HEK293 (cell line): ENCODE data around the gene C5orf63.
A peak's percentile ranks its signal among the peaks of the same experiment; 100 is the strongest.
"Not testable (repeated sequence)": the region's sequence is repeated elsewhere in the genome, so short reads cannot be mapped to it uniquely, and the experiment has no call there.

Experiments
- CTCF ChIA-PET: fragments of 350-600 bp; formaldehyde crosslinking; extraction: SDS; loops from one replicate; lab custom pipeline; 2021; ENCODE audit warnings: antibody characterized with exemption; lab: Yijun Ruan, JAX
- POLR2A ChIA-PET: fragments of 300-600 bp; formaldehyde crosslinking; extraction: SDS; loops from one replicate; lab custom pipeline; 2020; ENCODE audit warnings: antibody characterized with exemption, inconsistent platforms; lab: Yijun Ruan, JAX
- H3K27ac ChIP-seq: fragments of 200-500 bp; sonication (Bioruptor generic); 2 replicates; pipeline ENCODE4 v1.5.1; 2014; ENCODE audit warnings: low read depth, low read length, control low read depth, inconsistent platforms; ENCODE audit errors: extremely low read depth
- H3K36me3 ChIP-seq, 2 experiments: fragments of 200-500 bp in 1 of 2; sonication (Bioruptor generic) in 1 of 2; 1 replicate in 1 of 2; 2 replicates in 1 of 2; pipeline ENCODE4 v1.5.1; 2014 to 2017; ENCODE audit warnings: inconsistent platforms in 2 of 2, low read length in 2 of 2; ENCODE audit not compliant: control insufficient read depth in 2 of 2, insufficient read depth in 1 of 2
- H3K4me1 ChIP-seq: fragments of 200-500 bp; sonication (Bioruptor generic); 2 replicates; pipeline ENCODE4 v1.5.1; 2014; ENCODE audit warnings: mild to moderate bottlenecking, low read length, inconsistent platforms; ENCODE audit not compliant: control insufficient read depth, insufficient read depth
- H3K4me3 ChIP-seq: 2 replicates; pipeline ENCODE4 v1.5.1; 2011; ENCODE audit warnings: low read depth, mild to moderate bottlenecking, control low read depth, low read length, moderate library complexity
- H3K9me3 ChIP-seq: fragments of 200-500 bp; sonication (Bioruptor generic); 2 replicates; pipeline ENCODE4 v1.5.1; 2014; ENCODE audit warnings: low read depth, low read length, inconsistent platforms; ENCODE audit not compliant: control insufficient read depth, insufficient read depth
- KLF1 ChIP-seq: fragments of 450-650 bp; formaldehyde crosslinking; IDR thresholded peaks from 2 replicates; pipeline ENCODE4 v1.5.1; 2016; ENCODE audit warnings: missing biosample characterization, missing genetic modification characterization
- TRIM28 ChIP-seq: IDR thresholded peaks from 2 replicates; pipeline ENCODE4 v1.6.1; 2011; ENCODE audit warnings: low read length, control low read depth, borderline replicate concordance
- ZNF146 ChIP-seq: fragments of 450-650 bp; formaldehyde crosslinking; IDR thresholded peaks from 2 replicates; pipeline ENCODE4 v1.5.1; 2016; ENCODE audit warnings: missing biosample characterization, missing genetic modification characterization
- ZNF221 ChIP-seq: fragments of 450-650 bp; formaldehyde crosslinking; IDR thresholded peaks from 2 replicates; pipeline ENCODE4 v1.5.1; 2017; ENCODE audit warnings: missing biosample characterization, missing genetic modification characterization, borderline replicate concordance
- ZNF621 ChIP-seq: fragments of 450-650 bp; formaldehyde crosslinking; IDR thresholded peaks from 2 replicates; pipeline ENCODE4 v1.5.1; 2017; ENCODE audit warnings: missing biosample characterization, missing genetic modification characterization
- ZNF654 ChIP-seq: fragments of 450-650 bp; formaldehyde crosslinking; IDR thresholded peaks from 2 replicates; pipeline ENCODE4 v1.5.1; 2016; ENCODE audit warnings: low read depth, missing biosample characterization, missing genetic modification characterization
- ZNF747 ChIP-seq: fragments of 450-650 bp; formaldehyde crosslinking; IDR thresholded peaks from 2 replicates; pipeline ENCODE4 v1.5.1; 2016; ENCODE audit warnings: missing biosample characterization, missing genetic modification characterization
- ZNF776 ChIP-seq: fragments of 450-650 bp; formaldehyde crosslinking; IDR thresholded peaks from 2 replicates; pipeline ENCODE4 v1.5.0; 2017; ENCODE audit warnings: missing biosample characterization, missing genetic modification characterization, borderline replicate concordance
- ZNF785 ChIP-seq: fragments of 450-650 bp; formaldehyde crosslinking; IDR thresholded peaks from 2 replicates; pipeline ENCODE4 v1.5.1; 2016; ENCODE audit warnings: missing biosample characterization, missing genetic modification characterization
- TF ChIP-seq, protein P1 (sequence below): fragments of 450-650 bp; formaldehyde crosslinking; conservative IDR thresholded peaks from 2 replicates; pipeline ENCODE4 v1.5.1; 2016; ENCODE audit warnings: low read depth, missing biosample characterization, missing genetic modification characterization
- TF ChIP-seq, protein P2 (sequence below): fragments of 450-650 bp; formaldehyde crosslinking; IDR thresholded peaks from 2 replicates; pipeline ENCODE4 v1.5.1; 2016; ENCODE audit warnings: missing biosample characterization, missing genetic modification characterization
- TF ChIP-seq, protein P3 (sequence below): IDR thresholded peaks from 2 replicates; pipeline ENCODE4 v1.6.1; 2011; ENCODE audit warnings: mild to moderate bottlenecking, low read depth, low read length, borderline replicate concordance
- TF ChIP-seq, protein P4 (sequence below): fragments of 450-650 bp; formaldehyde crosslinking; IDR thresholded peaks from 2 replicates; pipeline ENCODE4 v1.5.1; 2016; ENCODE audit warnings: missing biosample characterization, missing genetic modification characterization
- TF ChIP-seq, protein P5 (sequence below): fragments of 450-650 bp; formaldehyde crosslinking; IDR thresholded peaks from 2 replicates; pipeline ENCODE4; 2016; ENCODE audit warnings: missing biosample characterization, missing genetic modification characterization
- TF ChIP-seq, protein P6 (sequence below): fragments of 450-650 bp; formaldehyde crosslinking; IDR thresholded peaks from 2 replicates; pipeline ENCODE4 v1.5.1; 2016; ENCODE audit warnings: missing biosample characterization, missing genetic modification characterization
- TF ChIP-seq, protein P7 (sequence below): fragments of 450-650 bp; formaldehyde crosslinking; IDR thresholded peaks from 2 replicates; pipeline ENCODE4 v1.5.1; 2016; ENCODE audit warnings: missing biosample characterization, missing genetic modification characterization

The C5orf63 gene

DNA sequence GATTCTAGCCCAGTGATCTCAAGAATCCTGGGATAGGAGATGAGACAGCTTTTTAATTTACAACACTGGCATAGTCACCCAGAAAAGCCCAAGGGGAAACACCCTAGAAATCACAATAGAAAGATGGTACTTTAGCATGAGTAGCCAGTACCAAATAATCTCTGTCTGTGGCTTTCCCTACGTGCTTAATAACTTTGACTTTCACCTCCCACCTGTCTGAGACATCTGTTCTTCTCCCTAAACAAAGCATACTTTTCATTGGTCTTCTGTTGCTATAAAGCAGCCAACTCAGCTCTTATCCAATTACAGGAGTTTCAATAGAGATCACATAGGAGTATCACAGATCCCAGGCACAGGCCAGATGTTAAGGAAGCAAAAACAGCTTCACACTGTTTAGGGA is 53.4 kb downstream of the C5orf63 start:
- no peak overlapping the region for H3K27ac ChIP-seq
- H3K36me3 ChIP-seq, result no peaks in the 10 kb centered on the region
- H3K9me3 ChIP-seq, result no peaks in the 10 kb centered on the region
- no peak for TF ChIP-seq ZNF785 (tag by site-specific recombination)
- TF ChIP-seq, protein P1, sequence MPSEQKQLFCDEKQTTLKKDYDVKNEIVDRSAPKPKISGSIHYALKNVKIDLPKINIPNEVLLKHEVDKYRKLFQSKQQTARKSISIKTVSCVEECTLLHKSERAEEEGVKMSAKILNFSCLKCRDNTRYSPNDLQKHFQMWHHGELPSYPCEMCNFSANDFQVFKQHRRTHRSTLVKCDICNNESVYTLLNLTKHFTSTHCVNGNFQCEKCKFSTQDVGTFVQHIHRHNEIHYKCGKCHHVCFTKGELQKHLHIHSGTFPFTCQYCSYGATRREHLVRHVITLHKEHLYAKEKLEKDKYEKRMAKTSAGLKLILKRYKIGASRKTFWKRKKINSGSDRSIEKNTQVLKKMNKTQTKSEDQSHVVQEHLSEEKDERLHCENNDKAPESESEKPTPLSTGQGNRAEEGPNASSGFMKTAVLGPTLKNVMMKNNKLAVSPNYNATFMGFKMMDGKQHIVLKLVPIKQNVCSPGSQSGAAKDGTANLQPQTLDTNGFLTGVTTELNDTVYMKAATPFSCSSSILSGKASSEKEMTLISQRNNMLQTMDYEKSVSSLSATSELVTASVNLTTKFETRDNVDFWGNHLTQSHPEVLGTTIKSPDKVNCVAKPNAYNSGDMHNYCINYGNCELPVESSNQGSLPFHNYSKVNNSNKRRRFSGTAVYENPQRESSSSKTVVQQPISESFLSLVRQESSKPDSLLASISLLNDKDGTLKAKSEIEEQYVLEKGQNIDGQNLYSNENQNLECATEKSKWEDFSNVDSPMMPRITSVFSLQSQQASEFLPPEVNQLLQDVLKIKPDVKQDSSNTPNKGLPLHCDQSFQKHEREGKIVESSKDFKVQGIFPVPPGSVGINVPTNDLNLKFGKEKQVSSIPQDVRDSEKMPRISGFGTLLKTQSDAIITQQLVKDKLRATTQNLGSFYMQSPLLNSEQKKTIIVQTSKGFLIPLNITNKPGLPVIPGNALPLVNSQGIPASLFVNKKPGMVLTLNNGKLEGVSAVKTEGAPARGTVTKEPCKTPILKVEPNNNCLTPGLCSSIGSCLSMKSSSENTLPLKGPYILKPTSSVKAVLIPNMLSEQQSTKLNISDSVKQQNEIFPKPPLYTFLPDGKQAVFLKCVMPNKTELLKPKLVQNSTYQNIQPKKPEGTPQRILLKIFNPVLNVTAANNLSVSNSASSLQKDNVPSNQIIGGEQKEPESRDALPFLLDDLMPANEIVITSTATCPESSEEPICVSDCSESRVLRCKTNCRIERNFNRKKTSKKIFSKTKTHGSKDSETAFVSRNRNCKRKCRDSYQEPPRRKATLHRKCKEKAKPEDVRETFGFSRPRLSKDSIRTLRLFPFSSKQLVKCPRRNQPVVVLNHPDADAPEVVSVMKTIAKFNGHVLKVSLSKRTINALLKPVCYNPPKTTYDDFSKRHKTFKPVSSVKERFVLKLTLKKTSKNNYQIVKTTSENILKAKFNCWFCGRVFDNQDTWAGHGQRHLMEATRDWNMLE (tag by site-specific recombination), result no peak
- TF ChIP-seq ZNF747 (tag by site-specific recombination), result no peak
- TF ChIP-seq, protein P2, sequence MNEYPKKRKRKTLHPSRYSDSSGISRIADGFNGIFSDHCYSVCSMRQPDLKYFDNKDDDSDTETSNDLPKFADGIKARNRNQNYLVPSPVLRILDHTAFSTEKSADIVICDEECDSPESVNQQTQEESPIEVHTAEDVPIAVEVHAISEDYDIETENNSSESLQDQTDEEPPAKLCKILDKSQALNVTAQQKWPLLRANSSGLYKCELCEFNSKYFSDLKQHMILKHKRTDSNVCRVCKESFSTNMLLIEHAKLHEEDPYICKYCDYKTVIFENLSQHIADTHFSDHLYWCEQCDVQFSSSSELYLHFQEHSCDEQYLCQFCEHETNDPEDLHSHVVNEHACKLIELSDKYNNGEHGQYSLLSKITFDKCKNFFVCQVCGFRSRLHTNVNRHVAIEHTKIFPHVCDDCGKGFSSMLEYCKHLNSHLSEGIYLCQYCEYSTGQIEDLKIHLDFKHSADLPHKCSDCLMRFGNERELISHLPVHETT (tag by site-specific recombination), result no peak
- no peak for TF ChIP-seq ZNF776
- TF ChIP-seq KLF1 (tag by site-specific recombination), result no peak
- ChIA-PET POLR2A (no interaction called here), CTCF (interaction anchor here (0.9 kb wide), 1 partner anchor 9 kb away, joined by 3 read pairs; no protein-coding TSS in a partner anchor)
- H3K4me1 ChIP-seq, result peaks cover 8% of the 10 kb centered on the region; the same call in 1 of the 2 replicates
- H3K4me3 ChIP-seq, result no peak overlapping the region

DNA sequence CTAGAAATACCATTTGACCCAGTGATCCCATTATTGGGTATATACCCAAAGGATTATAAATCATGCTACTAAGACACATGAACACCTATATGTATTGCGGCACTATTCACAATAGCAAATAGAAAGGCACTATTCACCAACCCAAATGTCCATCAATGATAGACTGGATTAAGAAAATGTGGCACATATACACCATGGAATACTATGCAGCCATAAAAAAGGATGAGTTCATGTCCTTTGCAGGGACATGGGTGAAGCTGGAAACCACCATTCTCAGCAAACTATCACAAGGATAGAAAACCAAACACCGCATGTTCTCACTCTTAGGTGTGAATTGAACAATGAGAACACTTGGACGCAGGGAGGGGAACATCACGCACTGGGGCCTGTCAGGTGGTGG is 56.6 kb downstream of the C5orf63 start:
- H3K4me1 ChIP-seq, H3K27ac ChIP-seq: not testable (repeated sequence)

DNA sequence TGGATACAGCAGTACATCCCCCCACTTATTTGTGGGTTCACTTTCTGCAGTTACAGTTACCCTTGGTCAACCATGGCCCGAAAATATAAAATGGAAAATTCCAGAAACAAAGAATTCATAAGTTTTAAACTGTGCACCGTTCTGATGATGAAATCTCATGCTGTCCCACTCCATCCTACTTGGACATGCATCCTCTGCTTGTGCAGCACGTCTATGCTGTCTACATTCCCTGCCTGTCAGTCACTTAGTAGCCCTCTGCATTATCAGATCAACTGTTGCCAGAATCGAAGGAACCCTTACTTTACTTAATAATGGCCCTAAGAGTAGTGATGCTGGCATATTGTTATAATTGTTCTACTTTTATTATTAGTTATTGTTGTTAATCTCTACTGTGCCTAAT is 57.6 kb downstream of the C5orf63 start:
- Histone ChIP-seq H3K4me3 (no peak overlapping the region), H3K36me3 (no peaks in the 10 kb centered on the region), H3K9me3 (no peaks in the 10 kb centered on the region), H3K4me1 (0 out of 2 replicates have a peak, but pooled peaks cover 2% of the 10 kb centered on the region), H3K27ac (no peak overlapping the region)
- ChIA-PET POLR2A (no interaction called here), CTCF (no interaction called here)
- TF ChIP-seq, protein P3, sequence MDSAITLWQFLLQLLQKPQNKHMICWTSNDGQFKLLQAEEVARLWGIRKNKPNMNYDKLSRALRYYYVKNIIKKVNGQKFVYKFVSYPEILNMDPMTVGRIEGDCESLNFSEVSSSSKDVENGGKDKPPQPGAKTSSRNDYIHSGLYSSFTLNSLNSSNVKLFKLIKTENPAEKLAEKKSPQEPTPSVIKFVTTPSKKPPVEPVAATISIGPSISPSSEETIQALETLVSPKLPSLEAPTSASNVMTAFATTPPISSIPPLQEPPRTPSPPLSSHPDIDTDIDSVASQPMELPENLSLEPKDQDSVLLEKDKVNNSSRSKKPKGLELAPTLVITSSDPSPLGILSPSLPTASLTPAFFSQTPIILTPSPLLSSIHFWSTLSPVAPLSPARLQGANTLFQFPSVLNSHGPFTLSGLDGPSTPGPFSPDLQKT, result no peak
- TF ChIP-seq TRIM28 (no peak), ZNF221 (no peak), ZNF621 (tag by site-specific recombination) (no peak), ZNF654 (tag by site-specific recombination) (no peak)
- TF ChIP-seq, protein P4, sequence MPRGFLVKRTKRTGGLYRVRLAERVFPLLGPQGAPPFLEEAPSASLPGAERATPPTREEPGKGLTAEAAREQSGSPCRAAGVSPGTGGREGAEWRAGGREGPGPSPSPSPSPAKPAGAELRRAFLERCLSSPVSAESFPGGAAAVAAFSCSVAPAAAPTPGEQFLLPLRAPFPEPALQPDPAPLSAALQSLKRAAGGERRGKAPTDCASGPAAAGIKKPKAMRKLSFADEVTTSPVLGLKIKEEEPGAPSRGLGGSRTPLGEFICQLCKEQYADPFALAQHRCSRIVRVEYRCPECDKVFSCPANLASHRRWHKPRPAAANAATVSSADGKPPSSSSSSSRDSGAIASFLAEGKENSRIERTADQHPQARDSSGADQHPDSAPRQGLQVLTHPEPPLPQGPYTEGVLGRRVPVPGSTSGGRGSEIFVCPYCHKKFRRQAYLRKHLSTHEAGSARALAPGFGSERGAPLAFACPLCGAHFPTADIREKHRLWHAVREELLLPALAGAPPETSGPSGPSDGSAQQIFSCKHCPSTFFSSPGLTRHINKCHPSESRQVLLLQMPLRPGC (tag by site-specific recombination), result no peak
- TF ChIP-seq, protein P5, sequence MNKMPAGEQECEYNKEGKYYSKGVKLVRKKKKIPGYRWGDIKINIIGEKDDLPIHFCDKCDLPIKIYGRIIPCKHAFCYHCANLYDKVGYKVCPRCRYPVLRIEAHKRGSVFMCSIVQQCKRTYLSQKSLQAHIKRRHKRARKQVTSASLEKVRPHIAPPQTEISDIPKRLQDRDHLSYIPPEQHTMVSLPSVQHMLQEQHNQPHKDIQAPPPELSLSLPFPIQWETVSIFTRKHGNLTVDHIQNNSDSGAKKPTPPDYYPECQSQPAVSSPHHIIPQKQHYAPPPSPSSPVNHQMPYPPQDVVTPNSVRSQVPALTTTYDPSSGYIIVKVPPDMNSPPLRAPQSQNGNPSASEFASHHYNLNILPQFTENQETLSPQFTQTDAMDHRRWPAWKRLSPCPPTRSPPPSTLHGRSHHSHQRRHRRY (tag by site-specific recombination), result no peak

More for the DNA sequence above, 56.6 kb downstream of the C5orf63 start:
- H3K9me3 ChIP-seq, CTCF ChIA-PET, H3K36me3 ChIP-seq, H3K4me3 ChIP-seq, POLR2A ChIA-PET: not testable (repeated sequence)
- TF ChIP-seq ZNF146 (tag by site-specific recombination), result peak; percentile 81
- TF ChIP-seq, protein P6, sequence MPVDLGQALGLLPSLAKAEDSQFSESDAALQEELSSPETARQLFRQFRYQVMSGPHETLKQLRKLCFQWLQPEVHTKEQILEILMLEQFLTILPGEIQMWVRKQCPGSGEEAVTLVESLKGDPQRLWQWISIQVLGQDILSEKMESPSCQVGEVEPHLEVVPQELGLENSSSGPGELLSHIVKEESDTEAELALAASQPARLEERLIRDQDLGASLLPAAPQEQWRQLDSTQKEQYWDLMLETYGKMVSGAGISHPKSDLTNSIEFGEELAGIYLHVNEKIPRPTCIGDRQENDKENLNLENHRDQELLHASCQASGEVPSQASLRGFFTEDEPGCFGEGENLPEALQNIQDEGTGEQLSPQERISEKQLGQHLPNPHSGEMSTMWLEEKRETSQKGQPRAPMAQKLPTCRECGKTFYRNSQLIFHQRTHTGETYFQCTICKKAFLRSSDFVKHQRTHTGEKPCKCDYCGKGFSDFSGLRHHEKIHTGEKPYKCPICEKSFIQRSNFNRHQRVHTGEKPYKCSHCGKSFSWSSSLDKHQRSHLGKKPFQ (tag by site-specific recombination), result 0 out of 2 replicates have a peak, but pooled peaks have one; percentile 23
- TF ChIP-seq, protein P7, sequence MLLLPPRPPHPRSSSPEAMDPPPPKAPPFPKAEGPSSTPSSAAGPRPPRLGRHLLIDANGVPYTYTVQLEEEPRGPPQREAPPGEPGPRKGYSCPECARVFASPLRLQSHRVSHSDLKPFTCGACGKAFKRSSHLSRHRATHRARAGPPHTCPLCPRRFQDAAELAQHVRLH (tag by site-specific recombination), result 0 out of 2 replicates have a peak, but pooled peaks have one; percentile 50
- TF ChIP-seq, all 188 proteins: peak for 3; not testable (repeated sequence) for 185
